GM18526 (cell line): ENCODE results near the gene OGFOD2.

ENCODE experiments used
- POLR2A ChIP-seq: IDR thresholded peaks from 3 replicates; pipeline ENCODE4 v1.6.1; 2011; ENCODE audit not compliant: insufficient read length; ENCODE audit errors: extremely low read depth

The OGFOD2 gene

DNA sequence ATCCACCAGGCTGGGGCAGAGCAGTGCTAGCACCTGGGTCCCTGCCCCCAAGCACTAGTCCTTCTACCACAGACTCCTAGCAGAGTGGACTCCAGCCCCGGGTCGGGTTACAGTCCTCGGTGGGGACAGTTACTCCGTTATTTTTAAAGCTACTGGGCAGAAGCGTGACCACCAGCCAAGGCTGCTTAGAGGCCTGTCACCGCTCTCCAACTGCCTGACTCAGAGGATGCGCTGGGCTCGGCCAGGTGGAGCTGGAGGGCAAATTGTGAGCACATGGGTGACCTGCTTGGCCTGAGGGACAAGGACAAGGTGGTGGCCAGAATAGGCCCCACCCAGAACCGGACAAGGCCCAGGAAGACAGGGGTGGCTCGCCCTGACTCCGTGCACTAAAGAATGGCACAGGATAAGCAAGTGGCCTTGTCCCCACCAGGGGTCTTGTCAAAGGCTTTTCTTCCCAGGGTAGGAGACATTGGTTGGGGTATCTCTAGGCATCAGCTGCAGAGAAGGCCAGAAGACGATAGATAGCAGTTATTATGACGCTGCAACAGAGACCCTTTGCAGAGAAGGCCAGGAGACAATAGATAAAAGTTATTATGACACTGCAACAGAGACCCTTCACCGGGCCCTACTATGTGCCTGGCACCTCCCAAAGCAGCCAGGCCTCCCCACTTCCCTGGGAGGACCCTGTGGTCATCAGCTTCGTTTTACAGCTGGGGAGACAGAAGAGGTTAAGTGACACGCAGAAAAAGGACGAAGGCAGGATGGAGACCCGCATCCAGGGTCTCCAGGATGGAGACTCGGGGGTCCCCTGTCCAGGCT lies 10.4 kb upstream of the OGFOD2 start:
- no peak for TF ChIP-seq POLR2A

DNA sequence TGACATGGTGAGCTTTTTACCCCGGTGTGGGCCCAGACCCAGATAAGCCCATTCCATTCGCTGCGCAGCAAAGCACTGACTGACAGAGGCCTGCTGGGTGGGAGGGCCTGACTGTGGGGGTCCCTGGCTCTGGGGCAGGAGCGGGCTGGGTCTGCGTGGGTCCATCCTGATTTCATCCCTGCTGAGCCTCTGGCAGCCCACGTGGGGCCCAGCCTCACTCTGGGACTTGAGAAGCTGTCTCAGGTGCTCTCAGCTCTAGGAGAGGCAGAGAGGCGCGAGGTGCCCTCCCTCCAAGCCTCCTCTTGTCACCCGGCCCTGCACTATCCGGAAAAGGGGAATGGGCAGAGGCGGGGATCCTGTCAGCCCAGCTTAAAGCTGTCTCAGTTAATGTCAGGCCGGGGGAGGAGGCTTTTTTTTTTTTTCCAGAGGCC lies 9.7 kb upstream of the OGFOD2 start:
- no peak for TF ChIP-seq POLR2A

DNA sequence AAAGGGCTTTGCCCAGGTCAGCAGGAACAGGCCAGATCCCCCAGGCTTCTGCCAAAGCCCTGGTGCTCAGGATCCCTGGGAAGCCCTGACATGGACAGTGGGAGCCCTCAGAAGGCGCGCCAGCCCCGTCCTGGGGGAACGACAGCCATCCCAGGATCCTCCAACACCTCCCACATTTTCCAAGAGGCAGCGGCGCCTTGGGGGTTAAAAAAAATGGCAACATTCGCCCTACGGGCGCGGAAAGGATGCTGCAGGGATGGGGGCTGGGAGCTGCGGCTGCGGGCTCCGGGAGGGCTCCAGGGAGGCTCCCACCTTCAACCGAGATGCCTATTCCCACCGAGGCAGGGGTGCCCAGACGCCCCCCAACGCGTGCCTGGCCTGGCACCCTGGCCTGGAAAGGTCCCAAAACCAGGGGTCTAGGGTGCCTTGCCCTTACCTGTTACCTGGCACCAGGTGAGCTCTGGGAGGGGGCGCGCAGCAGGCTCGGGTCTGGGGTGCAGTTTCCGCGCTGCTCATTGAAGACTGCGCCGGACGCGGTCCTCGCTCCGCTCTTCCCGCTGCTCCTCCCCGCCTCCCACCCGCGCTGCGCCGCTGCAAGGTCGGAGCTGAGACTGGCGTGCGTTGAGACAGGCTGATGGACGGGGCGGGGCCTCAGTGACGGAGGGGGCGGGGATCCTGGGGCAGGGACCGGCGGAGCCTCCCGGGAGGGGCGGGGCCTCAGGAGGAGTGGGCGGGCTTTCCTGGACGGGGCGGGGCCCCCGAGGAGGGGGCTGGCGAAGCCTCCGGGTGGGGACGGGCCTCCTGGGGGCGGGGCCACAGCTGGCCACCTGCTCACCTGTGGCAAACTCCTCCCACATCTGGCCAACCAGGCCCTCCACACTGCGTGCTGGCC lies 8.9 kb upstream of the OGFOD2 start, which contains the start of gene ABCB9:
Gene ABCB9 (minus strand): TSS at position 613 of the 892 bp plus-strand sequence. CDS start 6,228 bp downstream, outside the sequence.
- no peak for TF ChIP-seq POLR2A

GRCh38 chr12:122966743-122967550 lies 8.1 kb upstream of the OGFOD2 start:
- no peak for TF ChIP-seq POLR2A

- no peak for TF ChIP-seq POLR2A
Observed at GRCh38 chr12:122968104-122968503, 6.9 kb upstream of the OGFOD2 start.

GRCh38 chr12:122969676-122970075 lies 5.4 kb upstream of the OGFOD2 start:
- no peak for TF ChIP-seq POLR2A

GRCh38 chr12:122974274-122974891 lies 661 bp upstream of the OGFOD2 start:
- TF ChIP-seq POLR2A: peak; percentile 40

- no peak for TF ChIP-seq POLR2A
Observed at GRCh38 chr12:122975790-122976647, 975 bp downstream of the OGFOD2 start.

DNA sequence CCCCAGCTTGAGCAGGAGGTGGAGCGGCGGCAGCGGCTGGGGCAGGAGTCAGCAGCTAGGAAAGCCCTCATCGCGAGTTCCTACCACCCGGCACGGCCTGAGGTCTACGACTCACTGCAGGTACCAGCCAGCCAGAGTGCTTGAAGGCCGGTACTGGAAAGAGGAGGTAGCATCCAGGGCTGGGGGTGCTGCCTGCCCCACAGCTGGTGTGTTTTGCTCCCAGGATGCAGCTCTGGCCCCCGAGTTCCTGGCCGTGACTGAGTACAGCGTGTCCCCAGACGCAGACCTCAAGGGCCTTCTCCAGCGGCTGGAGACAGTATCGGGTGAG lies 1.6 kb downstream of the OGFOD2 start:
- no peak for TF ChIP-seq POLR2A

DNA sequence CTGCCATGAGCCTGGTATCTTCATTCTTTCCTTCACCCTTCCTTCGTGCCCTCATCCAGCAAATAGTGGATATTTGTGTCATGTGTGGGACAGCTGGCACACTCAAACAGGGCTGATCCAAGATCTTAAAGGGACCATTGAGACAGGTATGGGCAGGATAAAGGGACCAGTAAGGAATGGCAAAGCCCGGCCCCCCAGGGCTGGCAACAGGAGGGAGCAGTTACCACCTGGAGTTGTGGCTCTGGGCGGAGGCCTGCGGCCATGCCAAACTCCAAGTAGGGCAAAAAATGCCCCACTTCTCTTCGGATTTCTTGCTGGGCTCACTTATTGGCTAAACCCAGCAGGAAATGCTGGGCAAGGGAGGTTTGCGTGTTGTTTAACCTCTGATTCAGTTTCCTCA lies 2.1 kb downstream of the OGFOD2 start:
- no peak for TF ChIP-seq POLR2A

GRCh38 chr12:122977655-122978392 lies 2.8 kb downstream of the OGFOD2 start:
- no peak for TF ChIP-seq POLR2A

- no peak for TF ChIP-seq POLR2A
Observed at GRCh38 chr12:122978507-122978955, 3.5 kb downstream of the OGFOD2 start.

DNA sequence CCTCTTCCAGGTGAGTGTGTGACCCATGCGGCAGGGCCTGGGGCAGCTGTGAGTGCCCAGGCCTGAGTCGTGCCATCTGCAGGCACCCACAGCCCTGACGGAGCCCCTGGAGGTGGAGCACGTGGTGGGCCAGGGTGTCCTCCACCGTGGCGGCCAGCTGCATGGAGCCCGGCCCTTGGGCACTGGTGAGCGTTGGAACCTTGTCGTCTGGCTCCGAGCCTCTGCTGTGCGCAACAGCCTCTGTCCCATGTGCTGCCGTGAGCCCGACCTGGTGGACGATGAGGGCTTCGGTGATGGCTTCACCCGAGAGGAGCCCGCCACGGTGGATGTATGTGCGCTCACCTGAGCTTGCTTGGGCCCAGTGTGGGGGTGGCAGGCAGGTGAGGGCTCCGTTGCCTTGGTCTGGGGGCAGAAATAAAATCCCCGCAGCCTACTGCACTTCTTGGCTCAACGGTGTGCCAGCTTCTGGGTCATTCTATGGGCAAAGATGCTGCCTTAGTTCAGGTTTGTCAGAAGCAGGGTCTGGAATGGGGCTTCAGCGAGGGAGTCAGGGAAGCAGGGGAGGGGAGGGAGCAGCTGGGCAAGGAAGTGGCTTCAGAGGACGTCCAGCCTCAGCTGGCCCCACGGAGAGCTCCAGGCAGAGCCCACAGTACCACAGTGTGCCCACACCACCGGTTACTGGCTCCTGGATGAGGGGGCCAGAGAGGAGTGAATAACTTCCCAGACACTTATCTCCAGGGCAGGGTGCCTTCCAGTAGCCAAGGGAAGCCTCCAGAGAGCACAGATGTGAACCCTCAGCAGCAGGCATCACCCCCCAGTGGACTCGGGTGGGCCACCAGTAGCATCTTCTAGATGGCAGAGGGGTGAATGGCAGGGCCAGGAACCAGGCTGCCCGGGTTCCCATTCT lies 4.2 kb downstream of the OGFOD2 start:
- no peak for TF ChIP-seq POLR2A

- no peak for TF ChIP-seq POLR2A
Observed at GRCh38 chr12:122979908-122980182, 4.8 kb downstream of the OGFOD2 start.
